GM10248 (cell line): ENCODE measurements around the gene NFIC.

Source experiments
- CTCF ChIA-PET: fragments of 300-600 bp; sonication (Branson Sonifier 250); formaldehyde crosslinking; extraction: SDS; loops from one replicate; lab custom pipeline; 2021; ENCODE audit warnings: antibody characterized with exemption; lab: Yijun Ruan, JAX
- POLR2A ChIA-PET: fragments of 350-650 bp; sonication (Branson Sonifier 250); formaldehyde crosslinking; extraction: SDS; loops from one replicate; lab custom pipeline; 2020; ENCODE audit warnings: antibody characterized with exemption; lab: Yijun Ruan, JAX
- DNase-seq: peaks from one replicate; pipeline ENCODE4 v3.0.0; 2012; ENCODE audit errors: extremely low spot score
- TF ChIP-seq, protein P1 (sequence below): IDR thresholded peaks from 2 replicates; pipeline ENCODE4 v1.5.1; 2012; ENCODE audit warnings: mild to moderate bottlenecking, low read depth; ENCODE audit errors: extremely low read depth, missing control alignments, control extremely low read depth

Gene NFIC

DNA sequence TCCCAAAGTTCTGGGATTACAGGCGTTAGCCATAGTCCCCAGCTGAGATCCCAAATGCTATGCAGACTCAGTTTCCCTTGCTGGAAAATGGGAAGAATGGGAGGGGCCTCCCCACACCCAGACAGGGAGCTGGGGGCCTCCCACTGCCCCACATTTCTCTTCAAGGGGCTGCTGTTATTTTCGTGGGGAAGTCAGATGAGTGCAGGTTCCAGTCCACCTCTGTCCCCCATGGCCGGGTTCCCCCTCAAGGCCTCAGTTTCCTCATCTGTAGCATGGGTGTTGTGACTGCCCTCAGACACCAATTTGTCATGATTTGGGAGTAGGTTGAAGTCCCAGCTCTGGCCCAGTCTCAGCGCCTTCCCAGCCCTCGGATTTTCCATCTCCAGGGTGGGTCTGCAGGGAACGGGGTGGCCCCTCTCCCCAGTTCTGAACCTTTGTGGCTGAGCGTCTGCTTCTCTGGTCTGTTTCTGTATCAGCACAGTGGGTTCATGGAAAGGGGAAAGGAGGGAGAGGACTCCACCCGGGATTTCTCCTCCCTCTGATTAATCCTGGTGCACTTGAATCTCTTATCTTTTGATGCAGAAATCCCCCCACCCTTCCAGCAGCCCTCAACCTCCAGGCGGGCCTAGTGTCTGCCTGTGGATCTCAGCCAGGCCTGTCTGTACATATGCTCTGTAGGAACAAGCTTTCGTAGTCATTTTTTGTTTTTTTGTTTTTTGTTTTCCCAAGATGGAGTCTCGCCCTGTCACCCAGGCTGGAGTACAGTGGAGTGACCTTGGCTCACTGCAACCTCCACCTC lies 12.2 kb downstream of the NFIC start:
- DNase-seq = no peak
- TF ChIP-seq, protein P1, sequence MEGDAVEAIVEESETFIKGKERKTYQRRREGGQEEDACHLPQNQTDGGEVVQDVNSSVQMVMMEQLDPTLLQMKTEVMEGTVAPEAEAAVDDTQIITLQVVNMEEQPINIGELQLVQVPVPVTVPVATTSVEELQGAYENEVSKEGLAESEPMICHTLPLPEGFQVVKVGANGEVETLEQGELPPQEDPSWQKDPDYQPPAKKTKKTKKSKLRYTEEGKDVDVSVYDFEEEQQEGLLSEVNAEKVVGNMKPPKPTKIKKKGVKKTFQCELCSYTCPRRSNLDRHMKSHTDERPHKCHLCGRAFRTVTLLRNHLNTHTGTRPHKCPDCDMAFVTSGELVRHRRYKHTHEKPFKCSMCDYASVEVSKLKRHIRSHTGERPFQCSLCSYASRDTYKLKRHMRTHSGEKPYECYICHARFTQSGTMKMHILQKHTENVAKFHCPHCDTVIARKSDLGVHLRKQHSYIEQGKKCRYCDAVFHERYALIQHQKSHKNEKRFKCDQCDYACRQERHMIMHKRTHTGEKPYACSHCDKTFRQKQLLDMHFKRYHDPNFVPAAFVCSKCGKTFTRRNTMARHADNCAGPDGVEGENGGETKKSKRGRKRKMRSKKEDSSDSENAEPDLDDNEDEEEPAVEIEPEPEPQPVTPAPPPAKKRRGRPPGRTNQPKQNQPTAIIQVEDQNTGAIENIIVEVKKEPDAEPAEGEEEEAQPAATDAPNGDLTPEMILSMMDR = no peak
- POLR2A ChIA-PET = no interaction called here
- CTCF ChIA-PET = interaction anchor here (1.2 to 4.5 kb wide), 2 partner anchors 25 to 51 kb away, joined by 4 to 17 read pairs; no protein-coding TSS in a partner anchor

DNA sequence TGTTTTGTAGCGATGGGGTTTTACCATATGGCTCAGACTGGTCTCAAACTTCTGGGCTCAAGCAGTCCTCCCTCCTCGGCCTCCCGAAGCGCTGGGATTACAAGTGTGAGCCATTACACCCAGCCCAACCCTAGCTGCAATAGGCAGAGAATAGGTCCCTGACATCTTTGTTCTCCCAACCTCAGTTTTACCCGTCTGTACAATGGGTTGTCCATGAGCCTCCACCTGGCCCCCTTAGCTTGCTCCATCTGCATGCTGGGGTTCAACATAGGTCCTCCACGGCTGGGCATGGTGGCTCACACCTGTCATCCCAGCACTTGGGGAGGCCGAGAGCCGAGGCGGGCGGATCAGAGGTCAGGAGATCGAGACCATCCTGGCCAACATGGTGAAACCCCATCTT lies 14.4 kb downstream of the NFIC start:
- DNase-seq = no peak
- ChIA-PET POLR2A (interaction anchor here (0.6 kb wide), 1 partner anchor 67 kb away, joined by 3 read pairs; no protein-coding TSS in a partner anchor), CTCF (no interaction called here)
- TF ChIP-seq, protein P1 = no peak

DNA sequence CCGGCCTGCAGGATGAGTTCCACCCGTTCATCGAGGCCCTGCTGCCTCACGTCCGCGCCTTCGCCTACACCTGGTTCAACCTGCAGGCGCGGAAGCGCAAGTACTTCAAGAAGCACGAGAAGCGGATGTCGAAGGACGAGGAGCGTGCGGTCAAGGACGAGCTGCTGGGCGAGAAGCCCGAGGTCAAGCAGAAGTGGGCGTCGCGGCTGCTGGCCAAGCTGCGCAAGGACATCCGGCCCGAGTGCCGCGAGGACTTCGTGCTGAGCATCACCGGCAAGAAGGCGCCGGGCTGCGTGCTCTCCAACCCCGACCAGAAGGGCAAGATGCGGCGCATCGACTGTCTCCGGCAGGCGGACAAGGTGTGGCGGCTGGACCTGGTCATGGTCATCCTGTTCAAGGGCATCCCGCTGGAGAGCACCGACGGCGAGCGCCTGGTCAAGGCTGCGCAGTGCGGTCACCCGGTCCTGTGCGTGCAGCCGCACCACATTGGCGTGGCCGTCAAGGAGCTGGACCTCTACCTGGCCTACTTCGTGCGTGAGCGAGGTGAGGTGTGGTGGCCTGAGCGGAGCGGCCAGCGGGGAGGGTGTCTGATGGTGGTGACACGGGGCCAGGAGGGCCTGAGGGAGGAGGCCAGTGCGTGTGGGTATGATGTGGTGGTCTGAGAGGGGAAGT lies 15.5 kb downstream of the NFIC start:
- DNase-seq = no peak
- ChIA-PET POLR2A (interaction anchor here (0.6 kb wide), 1 partner anchor 66 kb away, joined by 3 read pairs; no protein-coding TSS in a partner anchor), CTCF (no interaction called here)
- TF ChIP-seq, protein P1 = no peak

DNA sequence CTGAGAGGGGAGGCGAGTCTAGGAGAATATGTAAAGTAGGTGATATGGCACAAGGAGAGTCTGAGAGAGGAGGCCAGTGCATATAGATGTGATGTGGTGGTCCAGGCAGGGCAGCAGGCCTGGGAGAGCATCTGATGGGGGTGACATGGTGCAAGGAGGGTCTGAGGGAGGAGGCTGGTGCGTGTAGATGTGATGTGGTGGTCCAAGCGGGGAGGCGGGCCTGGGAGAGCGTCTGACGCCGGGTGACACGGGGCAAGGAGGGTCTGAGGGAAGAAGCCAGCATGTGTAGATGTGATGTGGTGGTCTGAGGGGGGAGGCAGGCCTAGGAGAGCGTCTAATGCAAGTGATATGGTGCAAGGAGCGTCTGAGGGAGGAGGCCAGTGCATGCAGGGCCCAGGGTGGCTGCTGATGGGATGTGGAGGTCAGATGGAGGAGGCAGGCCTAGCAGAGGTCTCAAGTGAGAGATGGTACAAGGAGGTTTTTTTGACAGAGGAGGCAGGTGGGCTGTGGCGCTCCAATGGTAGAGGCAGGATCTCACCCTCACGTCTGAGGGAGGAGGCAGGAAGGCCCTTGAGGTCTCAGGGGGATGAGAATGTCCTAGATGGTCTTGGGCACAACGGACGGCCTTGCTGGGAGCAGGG lies 16.2 kb downstream of the NFIC start:
- TF ChIP-seq, protein P1 = no peak
- ChIA-PET POLR2A (no interaction called here), CTCF (no interaction called here)
- no peak for DNase-seq

DNA sequence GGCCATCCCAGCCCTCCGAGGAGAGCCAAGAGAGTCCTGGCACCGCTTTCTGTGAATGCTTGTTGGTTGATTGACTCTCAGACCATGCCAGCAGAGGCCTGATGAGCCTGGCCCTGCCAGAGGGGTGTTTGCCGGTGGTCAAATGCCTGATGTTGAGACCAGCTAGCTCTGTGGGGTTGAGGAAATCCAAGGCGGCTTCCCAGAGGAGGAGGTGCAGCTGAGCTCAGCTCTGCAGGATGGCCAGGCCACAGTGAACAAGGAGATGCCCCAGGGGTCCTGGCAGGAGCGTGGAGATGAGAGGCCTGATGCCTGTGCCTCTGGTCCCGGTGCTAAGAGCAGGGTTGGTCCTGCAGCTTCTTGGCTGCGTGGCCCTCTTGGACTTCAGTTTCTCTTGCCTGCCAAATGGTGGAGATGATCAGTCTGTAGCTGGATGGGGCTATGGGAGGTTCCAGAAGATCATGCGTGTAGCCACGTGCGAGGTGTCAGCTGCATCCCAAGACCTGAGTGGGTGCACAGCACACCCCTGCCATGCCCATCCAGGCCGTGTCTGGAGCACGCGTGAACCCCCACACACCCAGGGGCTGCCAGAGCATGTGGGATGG lies 16.8 kb downstream of the NFIC start:
- ChIA-PET POLR2A (no interaction called here), CTCF (no interaction called here)
- TF ChIP-seq, protein P1 = no peak
- DNase-seq = no peak

DNA sequence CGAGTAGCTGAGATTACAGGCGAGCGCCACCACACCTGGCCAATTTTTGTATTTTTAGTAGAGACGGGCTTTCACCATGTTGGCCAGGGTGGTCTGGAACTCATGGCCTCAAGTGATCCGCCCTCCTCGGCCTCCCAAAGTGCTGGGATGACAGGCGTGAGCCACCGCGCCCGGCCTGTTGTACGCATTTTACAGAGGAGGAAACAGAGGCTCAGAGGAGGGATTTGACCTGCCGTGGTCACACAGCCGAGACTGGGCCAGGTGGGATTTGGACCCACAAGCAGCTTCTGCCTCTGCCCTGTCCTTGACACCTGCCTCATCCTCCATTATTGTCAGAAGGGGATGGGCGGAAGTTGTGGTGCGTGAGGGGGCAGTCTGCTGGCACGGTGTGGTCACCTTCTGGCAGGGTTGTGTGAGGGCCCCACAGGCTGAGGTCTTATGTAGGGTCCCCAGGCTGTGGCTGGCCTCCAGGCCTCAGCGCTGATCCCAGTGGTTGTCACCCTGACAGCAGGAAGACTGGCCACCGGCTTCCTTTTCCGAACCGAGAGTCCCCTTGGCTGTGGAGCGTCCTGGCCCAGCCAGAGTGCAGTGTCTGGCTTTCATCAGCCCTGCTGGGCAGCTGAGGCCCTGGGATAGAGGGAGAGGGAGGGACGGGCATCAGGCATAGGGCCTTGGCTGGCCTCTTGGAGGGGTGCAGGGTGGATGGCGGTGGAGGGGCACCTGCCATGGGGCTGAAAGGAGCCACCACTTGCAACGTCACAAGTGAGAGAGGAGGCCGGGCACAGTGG lies 20.3 kb downstream of the NFIC start:
- DNase-seq = no peak
- TF ChIP-seq, protein P1 = no peak
- POLR2A ChIA-PET = no interaction called here
- CTCF ChIA-PET = no interaction called here
